Panc1 (cell line): Measurements from ENCODE around the gene PIAS1. TPM values are rescaled to one million over a fixed set of nuclear protein-coding genes. Genes with fewer than 3 reads are reported as not detected.

Experiments used
- ATAC-seq: fragments of 200-7000 bp; cut with Tn5 transposase; 2 replicates; pipeline ENCODE4 v1.9.1; 2020; ENCODE audit warnings: mild to moderate bottlenecking, moderate library complexity
- BruUV-seq: library from RNA; stranded (reverse); fragments of 400-500 nt; replicated peaks from 2 replicates; lab custom pipeline; 2021; lab: Mats Ljungman, UMichigan
- CTCF ChIA-PET: fragments of 300-600 bp; sonication (Branson Sonifier 250); formaldehyde crosslinking; loops from one replicate; lab custom pipeline; 2022; ENCODE audit warnings: antibody characterized with exemption; lab: Charles Lee
- POLR2A ChIA-PET: fragments of 300-600 bp; sonication (Branson Sonifier 250); formaldehyde crosslinking; loops from one replicate; lab custom pipeline; 2022; ENCODE audit warnings: antibody characterized with exemption; lab: Charles Lee
- DNase-seq: peaks from one replicate; pipeline ENCODE4 v3.0.0-alpha.2; 2010; ENCODE audit warnings: low read depth, low spot score
- H3K27ac ChIP-seq: 2 replicates; pipeline ENCODE4 v1.5.1; 2011; ENCODE audit warnings: mild to moderate bottlenecking, low read length, inconsistent platforms
- H3K27me3 ChIP-seq: fragments of 200-500 bp; sonication (Bioruptor generic); 2 replicates; pipeline ENCODE4 v1.6.0; 2014; ENCODE audit warnings: low read length, inconsistent platforms; ENCODE audit not compliant: control insufficient read depth, insufficient read depth
- H3K36me3 ChIP-seq: fragments of 200-500 bp; sonication (Bioruptor generic); 2 replicates; pipeline ENCODE4 v1.5.1; 2014; ENCODE audit warnings: inconsistent platforms, mild to moderate bottlenecking, low read length, moderate library complexity; ENCODE audit not compliant: control insufficient read depth, insufficient read depth
- H3K4me1 ChIP-seq: 2 replicates; pipeline ENCODE4 v1.5.1; 2011; ENCODE audit warnings: inconsistent platforms, mild to moderate bottlenecking, low read length, moderate library complexity; ENCODE audit not compliant: control insufficient read depth, insufficient read depth
- H3K4me3 ChIP-seq, 2 experiments: 2 replicates each; pipeline ENCODE4 v1.5.1; 2011 to 2012; ENCODE audit warnings: low read depth in 2 of 2, low read length in 2 of 2, mild to moderate bottlenecking in 2 of 2, inconsistent platforms in 1 of 2, moderate library complexity in 1 of 2
- H3K9me3 ChIP-seq: fragments of 200-500 bp; sonication (Bioruptor generic); 2 replicates; pipeline ENCODE4 v1.5.1; 2014; ENCODE audit warnings: low read depth, mild to moderate bottlenecking, inconsistent platforms, low read length, moderate library complexity; ENCODE audit not compliant: control insufficient read depth, insufficient read depth
- CTCF ChIP-seq: fragments of 450-650 bp; IDR thresholded peaks from 2 replicates; pipeline ENCODE4 v1.5.1; 2017; ENCODE audit warnings: mild to moderate bottlenecking
- TCF7L2 ChIP-seq: IDR thresholded peaks from 2 replicates; pipeline ENCODE4 v1.6.1; 2011; ENCODE audit warnings: mild to moderate bottlenecking, low read depth, low read length, inconsistent platforms
- in situ Hi-C: cut with HindIII; loops from 2 replicates; pipeline ENCODE4 v1.10.0; 2016; ENCODE audit warnings: low sequenced_read_pairs, low pct_unique_long_range_greater_than_20kb
- intact Hi-C: fragments of 100-400 bp; cut with micrococcal nuclease; formaldehyde crosslinking; loops from one replicate; pipeline ENCODE4 v1.10.0; 2022; ENCODE audit not compliant: unreplicated experiment
- total RNA-seq: library from RNA; stranded (reverse); gene quantifications from one replicate; pipeline ENCODE4 v1.2.1, GENCODE V29; 2021; ENCODE audit not compliant: unreplicated experiment

Gene PIAS1
- total RNA-seq, 1 experiment from 2014 or later = 44.5 TPM

GRCh38 chr15:68241088-68241935 is 187.2 kb downstream of the PIAS1 start:
- ChIA-PET POLR2A (interaction anchor here (0.6 kb wide), 1 partner anchor 34 kb away, joined by 4 read pairs; no protein-coding TSS in a partner anchor), CTCF (no interaction called here)
- Histone ChIP-seq H3K27ac (no peak overlapping the region), H3K9me3 (0 out of 2 replicates have a peak, but pooled peaks cover 4% of the 10 kb centered on the region), H3K36me3 (no peaks in the 10 kb centered on the region), H3K4me3 (no peak overlapping the region), H3K27me3 (no peaks in the 10 kb centered on the region), H3K4me1 (no peaks in the 10 kb centered on the region)
- TF ChIP-seq CTCF (no peak), TCF7L2 (no peak)
- in situ Hi-C loops = no loop called here
- intact Hi-C loops = no loop called here
- BruUV-seq = no TSS peak
- ATAC-seq = no peak
- DNase-seq = no peak

Other genes with a start within 250 kb of the PIAS1 start
- gene SKOR1, start 228.8 kb upstream of the PIAS1 start, total RNA-seq = 0.21 TPM
- not detected for gene RNU6-1, start 214.3 kb upstream of the PIAS1 start, total RNA-seq
- 5.4 TPM for gene CALML4, start 151.0 kb downstream of the PIAS1 start, total RNA-seq
- 68.7 TPM for gene CLN6, start 175.4 kb downstream of the PIAS1 start, total RNA-seq
- gene FEM1B, start 223.4 kb downstream of the PIAS1 start, total RNA-seq = 34.8 TPM